HG03460 (cell line): Measurements from ENCODE around the gene TLL2.

ENCODE experiments used
- ATAC-seq: cut with Tn5 transposase; IDR thresholded peaks from one replicate; pipeline ENCODE4 v1.9.1; 2021; ENCODE audit not compliant: unreplicated experiment

The TLL2 gene

DNA sequence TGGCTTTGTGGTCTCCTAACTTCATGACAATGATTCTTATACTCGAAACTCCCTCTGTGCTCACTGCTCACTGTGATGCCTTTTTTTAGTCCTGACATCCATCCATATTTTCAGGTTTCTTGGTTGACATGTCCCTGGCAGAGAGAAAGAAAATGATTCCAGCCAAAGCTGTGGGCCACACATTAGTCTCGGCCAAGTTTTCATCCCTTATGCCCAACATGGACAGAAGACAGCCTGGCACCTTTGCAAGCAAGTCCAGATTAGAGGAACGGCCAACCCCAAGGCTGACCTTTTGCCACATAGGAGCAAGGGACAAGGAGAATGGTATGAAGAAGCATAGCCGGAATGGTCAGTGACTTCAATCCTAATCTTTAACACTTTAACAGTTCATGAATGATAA is 146.3 kb downstream of the TLL2 start:
- no peak for ATAC-seq

GRCh38 chr10:96366508-96366907 is 147.2 kb downstream of the TLL2 start:
- no peak for ATAC-seq

DNA sequence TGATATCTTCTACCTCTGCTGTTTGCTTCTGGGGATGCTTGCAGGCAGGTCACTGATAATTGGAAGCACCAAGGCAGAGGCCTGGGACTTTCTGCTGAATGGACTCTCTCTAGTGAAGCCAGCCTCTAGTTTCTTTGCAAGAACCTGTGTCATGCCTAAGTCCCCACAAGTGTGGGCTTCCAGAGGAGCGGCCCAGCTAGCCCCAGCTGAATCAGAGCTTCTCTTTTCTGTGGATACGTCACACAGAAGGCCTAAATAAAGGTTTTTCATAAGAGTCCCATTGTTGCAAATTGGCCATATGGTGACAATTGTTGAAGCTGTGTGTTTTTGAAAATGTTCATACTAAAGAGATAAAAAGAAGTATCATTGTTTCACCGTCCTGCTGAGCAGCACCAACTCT is 148.2 kb downstream of the TLL2 start:
- no peak for ATAC-seq

DNA sequence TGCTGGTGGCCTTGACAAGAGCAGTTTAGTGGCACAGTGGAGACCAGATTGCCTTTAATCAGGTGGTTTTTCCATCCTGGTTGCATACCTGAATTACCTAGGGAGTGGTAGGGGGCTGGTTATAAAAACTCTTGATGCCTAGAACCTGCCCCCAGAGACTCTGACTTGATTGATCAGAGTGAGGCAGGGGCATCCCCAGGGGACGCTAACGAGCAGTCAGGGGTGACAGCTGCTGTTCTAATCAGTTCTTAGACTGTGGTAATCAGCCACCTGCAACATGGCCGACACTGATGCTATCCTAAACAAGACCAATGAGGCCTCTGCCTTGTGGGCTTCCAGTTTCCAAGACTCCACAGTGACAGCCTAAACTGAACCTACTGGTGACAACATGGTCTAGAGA is 153.0 kb downstream of the TLL2 start:
- no peak for ATAC-seq

- ATAC-seq, result no peak
Observed at GRCh38 chr10:96360331-96360730, 153.4 kb downstream of the TLL2 start.

DNA sequence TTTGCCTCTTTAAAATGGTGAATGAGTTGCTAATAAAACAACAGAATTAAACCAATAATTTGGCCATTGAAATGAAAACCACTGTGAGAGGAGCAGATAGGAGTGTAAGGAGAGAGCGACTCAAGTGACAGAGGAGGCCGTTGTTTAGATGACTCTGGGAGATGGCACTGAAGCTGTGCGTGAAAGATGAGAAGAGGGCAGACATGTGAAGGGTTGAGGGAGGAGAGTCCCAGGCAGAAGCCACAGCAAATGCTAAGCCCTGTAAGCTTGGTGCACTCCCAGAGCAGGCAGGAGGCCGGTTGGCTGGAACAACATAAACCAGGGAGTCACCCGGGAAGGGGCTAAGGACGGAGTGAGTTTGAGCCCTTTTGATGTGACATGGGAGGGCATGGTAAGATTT is 154.1 kb downstream of the TLL2 start:
- no peak for ATAC-seq

- no peak for ATAC-seq
Observed at GRCh38 chr10:96358851-96359540, 154.7 kb downstream of the TLL2 start, which contains the start of gene OPALIN. Gene OPALIN (minus strand): TSS chr10:96359002. CDS start chr10:96358896, 106 bp downstream.

DNA sequence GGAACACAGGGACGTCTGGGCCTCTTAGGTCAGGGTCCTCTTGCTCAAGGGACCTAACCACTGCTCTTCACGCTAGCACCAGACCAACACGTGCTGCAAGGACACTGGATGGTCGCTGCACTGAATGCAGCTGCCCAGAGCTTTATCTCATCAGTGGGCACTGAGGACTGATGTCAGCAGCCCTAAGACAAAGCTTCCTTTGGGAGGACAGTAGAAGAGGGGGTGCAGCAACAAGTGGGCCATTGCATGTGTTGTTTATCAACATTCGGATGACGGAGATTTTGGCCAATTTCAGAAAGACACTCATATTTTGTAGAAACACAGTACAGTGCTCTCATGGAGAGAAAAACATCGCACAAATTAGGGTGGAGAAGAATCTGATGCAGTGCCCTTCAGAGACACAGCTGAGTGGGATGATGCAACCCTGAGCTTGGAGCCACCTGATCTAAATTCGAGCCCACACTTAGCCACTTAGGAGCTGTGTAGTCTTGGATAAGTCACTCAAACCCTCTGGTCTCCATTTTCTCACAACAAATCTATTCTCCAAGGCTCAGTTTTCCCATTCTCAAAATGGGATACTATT is 156.6 kb downstream of the TLL2 start:
- ATAC-seq, result no peak

DNA sequence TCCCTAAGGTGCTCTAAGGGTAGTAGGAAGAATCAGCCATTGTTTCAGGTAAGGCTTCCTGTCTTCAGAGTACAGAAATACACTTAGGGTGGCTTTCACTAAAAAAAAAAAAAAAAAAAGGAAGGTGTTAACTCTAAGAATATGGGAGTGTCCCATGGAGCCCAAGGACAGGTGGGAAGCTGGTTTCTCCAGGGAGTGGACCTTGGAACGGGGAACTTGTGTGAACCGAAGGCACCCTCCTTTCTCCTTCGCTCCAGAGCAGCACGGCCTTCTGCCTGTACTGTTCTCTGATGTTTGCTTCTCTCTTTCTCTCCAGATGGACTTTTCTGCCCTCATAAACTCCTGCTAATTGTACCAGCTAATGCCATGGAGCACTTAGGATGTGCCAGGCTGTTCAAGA is 161.1 kb downstream of the TLL2 start:
- ATAC-seq, result no peak

DNA sequence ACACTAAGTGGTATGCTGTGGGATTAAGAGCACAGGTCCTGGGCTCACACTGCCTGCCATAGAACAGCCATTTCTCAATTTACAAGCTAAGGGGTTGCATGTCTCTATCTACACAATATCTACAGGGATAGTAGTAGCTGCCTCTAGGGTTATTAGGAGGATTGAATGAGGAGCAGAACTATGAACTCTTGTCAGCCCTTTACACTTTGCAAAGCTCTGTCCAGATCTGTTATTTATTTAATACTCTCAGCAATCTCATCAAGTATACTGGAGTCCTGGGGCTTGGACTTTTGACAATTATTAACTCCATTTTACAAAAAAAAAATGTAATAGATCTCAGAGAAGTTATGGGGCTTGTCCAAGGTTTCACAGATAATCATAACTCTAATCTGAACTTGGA is 161.7 kb downstream of the TLL2 start:
- ATAC-seq, result no peak

- ATAC-seq, result no peak
Observed at GRCh38 chr10:96346295-96346694, 167.4 kb downstream of the TLL2 start.

DNA sequence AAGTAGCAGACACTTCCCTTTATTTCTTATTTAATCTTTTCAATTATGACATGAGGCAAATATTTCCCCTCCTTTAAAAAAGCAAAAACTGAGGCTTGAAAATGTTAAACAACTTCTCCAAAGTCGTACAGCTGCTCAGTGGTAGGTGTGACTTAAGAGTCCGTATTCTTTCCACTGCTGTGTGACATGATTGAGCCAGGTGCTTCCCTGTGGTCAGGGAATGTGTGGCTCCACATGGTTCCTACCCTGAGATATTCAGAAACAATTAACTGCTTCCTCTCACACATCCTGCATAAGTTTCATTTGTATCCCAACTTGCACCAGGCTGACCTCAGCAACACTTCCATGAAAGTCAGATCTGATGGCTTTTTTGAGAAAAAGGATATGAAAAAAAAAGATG is 168.5 kb downstream of the TLL2 start:
- no peak for ATAC-seq

DNA sequence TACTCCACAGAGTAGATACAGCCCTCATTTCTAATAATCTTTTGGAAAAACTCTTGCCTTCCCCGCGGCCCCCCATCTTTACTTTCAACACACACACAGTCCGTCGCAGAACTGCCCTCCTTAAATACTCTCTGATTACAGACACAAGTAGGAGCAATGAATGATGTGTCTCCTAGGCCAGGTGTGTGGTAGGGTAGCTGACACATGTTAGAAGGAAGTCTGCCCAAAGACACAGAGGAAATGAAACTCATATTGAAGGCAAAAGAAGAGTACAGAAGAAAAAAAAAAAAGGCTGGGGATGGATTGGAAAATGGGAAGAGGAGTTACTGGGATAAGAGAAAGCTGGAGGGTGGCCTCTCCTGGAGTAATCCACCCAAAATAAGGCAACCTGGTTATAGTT is 169.5 kb downstream of the TLL2 start:
- ATAC-seq, result no peak

DNA sequence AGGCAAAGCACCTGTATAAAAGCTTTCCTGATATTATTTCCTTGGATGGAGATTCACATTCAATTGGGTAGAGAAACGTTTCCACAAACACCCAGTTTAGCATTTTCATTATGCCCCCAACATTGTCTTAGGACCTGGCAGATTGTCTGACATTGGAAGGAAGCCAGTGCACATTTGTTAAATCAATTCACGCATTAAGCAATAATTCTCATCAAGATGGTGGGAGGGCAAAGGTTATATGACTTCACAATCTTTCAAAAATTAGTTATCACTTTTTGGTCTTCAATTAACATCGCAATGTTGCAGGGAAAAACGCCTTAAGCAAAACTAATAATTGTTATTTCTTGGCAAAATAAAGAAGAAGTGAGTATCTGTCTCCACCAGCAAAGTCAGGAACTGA is 171.3 kb downstream of the TLL2 start:
- ATAC-seq, result no peak

GRCh38 chr10:96341219-96342182 is 172.2 kb downstream of the TLL2 start:
- ATAC-seq, result no peak

- ATAC-seq, result no peak
Observed at GRCh38 chr10:96339956-96340904, 173.5 kb downstream of the TLL2 start.

DNA sequence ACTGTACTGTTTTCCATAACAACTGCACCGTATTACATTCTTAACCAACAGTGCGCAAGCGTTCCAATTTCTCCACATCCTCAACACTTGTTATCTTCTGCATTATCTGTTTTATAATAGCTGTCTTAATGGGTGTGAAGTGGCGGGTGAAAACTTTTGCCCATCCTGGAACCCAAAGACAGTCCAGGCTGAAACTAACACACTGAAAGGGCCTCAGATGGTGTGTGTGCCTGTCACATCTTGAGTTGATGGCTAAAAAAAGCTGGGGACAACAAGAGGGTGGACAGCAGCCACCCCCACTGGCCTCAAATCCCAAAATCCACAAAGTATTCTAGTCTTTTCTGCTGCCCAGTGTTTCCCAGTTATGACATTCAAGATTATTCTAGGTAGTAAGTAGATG is 174.3 kb downstream of the TLL2 start:
- ATAC-seq, result no peak

DNA sequence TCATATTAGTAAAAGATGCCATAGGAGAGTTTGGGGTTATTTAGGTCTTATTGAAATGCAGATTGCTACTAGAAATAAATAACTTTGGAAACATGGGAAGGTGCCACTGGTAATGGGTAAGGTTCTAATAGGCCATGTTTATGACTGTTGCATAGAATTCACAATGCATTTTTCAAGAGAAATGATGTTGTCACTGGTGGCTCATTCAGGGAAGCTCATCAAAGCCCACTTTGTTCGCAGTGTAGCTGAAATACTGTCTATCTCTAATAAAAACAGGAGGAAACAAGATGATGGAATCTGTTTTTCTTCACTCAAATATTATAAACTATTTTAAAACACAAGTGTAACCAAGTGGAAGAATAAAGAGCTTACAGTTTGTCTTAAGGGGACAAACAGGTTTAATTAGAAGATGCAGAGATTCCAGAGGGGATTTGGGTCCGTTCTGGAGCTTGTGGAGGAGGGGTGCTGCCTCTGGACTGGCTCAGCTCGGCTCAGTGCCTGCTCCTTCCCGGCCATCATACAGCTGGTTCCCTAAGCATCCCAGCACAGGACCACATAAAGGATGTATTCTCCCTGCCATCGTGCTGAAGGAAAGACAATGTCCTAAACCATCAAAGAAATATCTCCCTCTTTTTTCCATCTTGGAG is 175.3 kb downstream of the TLL2 start:
- no peak for ATAC-seq

DNA sequence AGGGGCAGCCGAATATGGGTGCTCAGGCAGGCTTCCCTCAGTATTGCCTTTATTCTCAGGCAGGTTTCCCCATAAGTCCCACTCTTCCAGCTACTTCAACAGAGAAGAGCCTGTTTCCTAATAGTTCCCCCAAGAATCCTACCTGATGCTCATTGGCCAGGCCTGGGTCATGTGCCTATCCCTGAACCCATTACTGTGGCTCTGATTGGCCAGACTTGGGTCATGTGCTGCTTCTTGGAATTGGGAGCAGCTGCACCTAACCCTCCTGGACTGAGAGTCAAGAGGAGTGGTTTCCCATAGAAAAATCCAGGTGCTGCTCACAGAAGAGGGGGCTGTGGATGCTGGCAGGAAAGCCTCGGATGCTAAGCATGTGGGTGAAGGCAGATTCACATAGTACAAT is 176.6 kb downstream of the TLL2 start:
- ATAC-seq, result no peak
